DOHH2 (cell line): Measurements from ENCODE around the gene DMAC1.

ENCODE experiments used
- H3F3A ChIP-seq: fragments of 200-600 bp; sonication (generic), shearing (Covaris generic); 2 replicates; pipeline ENCODE4 v1.6.0; 2016; ENCODE audit warnings: antibody characterized with exemption, mild to moderate bottlenecking; ENCODE audit not compliant: control insufficient read depth, insufficient read depth
- H3K27ac ChIP-seq: fragments of 200-600 bp; sonication (generic); 2 replicates; pipeline ENCODE4 v1.5.1; 2014; ENCODE audit warnings: low read depth, mild to moderate bottlenecking, low read length, moderate library complexity
- H3K27me3 ChIP-seq: fragments of 200-600 bp; sonication (generic); 2 replicates; pipeline ENCODE4 v1.6.1; 2014; ENCODE audit warnings: mild to moderate bottlenecking, low read length, mixed read lengths; ENCODE audit not compliant: control insufficient read depth
- H3K36me3 ChIP-seq: fragments of 200-600 bp; sonication (generic); 2 replicates; pipeline ENCODE4 v1.6.1; 2014; ENCODE audit warnings: mild to moderate bottlenecking, low read length, moderate library complexity, mixed read lengths; ENCODE audit not compliant: control insufficient read depth
- H3K4me1 ChIP-seq: fragments of 200-600 bp; sonication (generic); 2 replicates; pipeline ENCODE4 v1.6.1; 2014; ENCODE audit warnings: mild to moderate bottlenecking, low read length, mixed read lengths; ENCODE audit not compliant: control insufficient read depth
- H3K4me2 ChIP-seq: fragments of 200-600 bp; sonication (generic); 2 replicates; pipeline ENCODE4 v1.6.0; 2014; ENCODE audit warnings: mild to moderate bottlenecking, low read length, moderate library complexity
- H3K4me3 ChIP-seq: fragments of 200-600 bp; sonication (generic); 2 replicates; pipeline ENCODE4 v1.5.1; 2014; ENCODE audit warnings: mild to moderate bottlenecking, low read length, mixed read lengths
- H3K79me2 ChIP-seq: fragments of 200-600 bp; sonication (generic); 2 replicates; pipeline ENCODE4 v1.6.1; 2014; ENCODE audit warnings: mild to moderate bottlenecking, low read length, mixed read lengths; ENCODE audit not compliant: control insufficient read depth
- H3K9me2 ChIP-seq: fragments of 200-600 bp; sonication (generic); replicated peaks from 2 replicates; pipeline ENCODE4 v1.6.1; 2014; ENCODE audit warnings: mild to moderate bottlenecking, low read length, mixed read lengths; ENCODE audit not compliant: control insufficient read depth
- H3K9me3 ChIP-seq: fragments of 200-600 bp; sonication (generic); 2 replicates; pipeline ENCODE4 v1.6.1; 2014; ENCODE audit warnings: antibody characterized with exemption, low read length, mixed read lengths; ENCODE audit not compliant: control insufficient read depth, insufficient read depth
- H4K20me1 ChIP-seq: fragments of 200-600 bp; sonication (generic); 2 replicates; pipeline ENCODE4 v1.6.0; 2014; ENCODE audit warnings: low read depth, mild to moderate bottlenecking, antibody characterized with exemption, low read length, moderate library complexity; ENCODE audit not compliant: control insufficient read depth, insufficient read depth
- CTCF ChIP-seq: fragments of 200-600 bp; sonication (generic); IDR thresholded peaks from one replicate; pipeline ENCODE4 v1.5.1; 2014; ENCODE audit warnings: antibody characterized with exemption, mild to moderate bottlenecking, low read depth, low read length; ENCODE audit not compliant: poor library complexity, severe bottlenecking
- EZH2phosphoT487 ChIP-seq: fragments of 200-600 bp; sonication (generic); IDR thresholded peaks from 2 replicates; pipeline ENCODE4 v1.6.1; 2017; ENCODE audit warnings: borderline replicate concordance, mild to moderate bottlenecking, antibody characterized with exemption, low read length, moderate library complexity, mixed read lengths

The DMAC1 gene

DNA sequence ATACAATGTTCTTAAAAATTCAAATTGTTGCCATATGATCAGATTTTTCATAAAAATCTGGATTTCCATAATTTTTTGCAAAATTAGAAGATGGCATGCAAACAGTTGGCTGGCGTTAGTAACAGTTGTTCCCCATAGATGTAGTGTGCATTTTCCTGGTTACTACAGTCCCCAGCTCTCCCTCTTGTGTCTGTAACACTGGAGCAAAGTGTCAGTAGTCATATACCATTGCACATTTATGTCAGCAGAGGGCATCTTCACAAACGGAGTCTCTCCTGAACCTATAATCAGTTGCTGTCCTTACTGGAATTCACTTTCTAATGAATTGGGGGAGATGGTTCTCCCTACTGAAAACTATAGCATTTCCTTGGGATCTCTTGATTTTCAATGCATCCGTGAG, 44.7 kb upstream of the DMAC1 start:
- Histone ChIP-seq H3K27me3 (no peaks in the 10 kb centered on the region), H3K79me2 (no peaks in the 10 kb centered on the region), H4K20me1 (no peaks in the 10 kb centered on the region), H3K9me3 (no peaks in the 10 kb centered on the region), H3K4me1 (no peaks in the 10 kb centered on the region), H3K4me3 (no peak overlapping the region), H3F3A (no peaks in the 10 kb centered on the region), H3K4me2 (no peak overlapping the region), H3K36me3 (no peaks in the 10 kb centered on the region), H3K27ac (no peak overlapping the region), H3K9me2 (no peaks in the 10 kb centered on the region)
- TF ChIP-seq CTCF (peak; percentile 62), EZH2phosphoT487 (no peak)

DNA sequence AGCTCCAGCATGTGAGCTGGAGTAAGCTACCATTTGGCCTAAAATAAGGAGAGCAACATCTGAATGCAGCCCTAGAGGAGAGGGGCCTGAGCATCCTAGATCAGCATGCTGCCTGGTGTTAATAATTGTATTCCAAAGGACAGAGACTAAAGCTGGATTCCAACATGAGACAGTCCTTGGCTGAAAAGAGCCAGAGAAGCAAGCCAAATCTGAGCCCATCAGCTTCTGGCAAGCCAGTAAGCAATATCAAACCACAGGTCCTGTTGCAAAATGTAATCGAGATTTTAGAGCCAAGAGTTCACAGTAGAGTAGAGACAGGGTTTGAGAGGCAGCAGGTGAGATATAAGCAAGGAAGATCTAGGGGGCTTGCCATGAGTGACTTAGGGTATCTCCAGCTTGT, 42.3 kb upstream of the DMAC1 start:
- H3K27ac ChIP-seq: no peak overlapping the region
- H3K79me2 ChIP-seq: no peaks in the 10 kb centered on the region
- no peak overlapping the region for H3K4me3 ChIP-seq
- H3K36me3 ChIP-seq: no peaks in the 10 kb centered on the region
- no peaks in the 10 kb centered on the region for H3K27me3 ChIP-seq
- no peaks in the 10 kb centered on the region for H3K9me3 ChIP-seq
- TF ChIP-seq EZH2phosphoT487: no peak
- no peak for TF ChIP-seq CTCF
- no peak overlapping the region for H3K4me2 ChIP-seq
- H3K9me2 ChIP-seq: no peaks in the 10 kb centered on the region
- H3F3A ChIP-seq: no peaks in the 10 kb centered on the region
- no peaks in the 10 kb centered on the region for H3K4me1 ChIP-seq
- H4K20me1 ChIP-seq: no peaks in the 10 kb centered on the region

DNA sequence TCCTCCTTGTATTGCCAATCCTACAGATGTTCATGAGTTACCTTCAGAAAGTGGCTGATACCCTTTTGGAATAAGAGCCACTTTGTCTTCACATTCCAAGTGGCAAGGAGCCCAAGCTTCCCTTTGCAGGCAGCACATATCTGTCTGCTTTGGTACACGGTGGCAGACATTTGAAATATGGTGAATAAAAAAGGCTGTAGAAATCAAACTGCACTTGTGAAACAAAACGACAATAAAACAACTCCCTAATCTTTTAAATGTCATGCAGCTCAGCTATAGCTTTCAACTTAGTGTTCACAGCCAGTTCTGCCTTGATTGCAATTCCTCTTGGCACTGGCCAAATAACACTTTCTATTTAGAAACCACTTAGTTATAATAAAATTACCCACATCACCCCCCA, 35.0 kb upstream of the DMAC1 start:
- Histone ChIP-seq H3K79me2 (no peaks in the 10 kb centered on the region), H4K20me1 (no peaks in the 10 kb centered on the region), H3K4me1 (no peaks in the 10 kb centered on the region), H3F3A (no peaks in the 10 kb centered on the region), H3K4me2 (no peak overlapping the region), H3K27me3 (no peaks in the 10 kb centered on the region), H3K9me2 (no peaks in the 10 kb centered on the region), H3K27ac (no peak overlapping the region), H3K36me3 (no peaks in the 10 kb centered on the region), H3K9me3 (no peaks in the 10 kb centered on the region), H3K4me3 (no peak overlapping the region)
- no peak for TF ChIP-seq CTCF
- TF ChIP-seq EZH2phosphoT487: no peak

DNA sequence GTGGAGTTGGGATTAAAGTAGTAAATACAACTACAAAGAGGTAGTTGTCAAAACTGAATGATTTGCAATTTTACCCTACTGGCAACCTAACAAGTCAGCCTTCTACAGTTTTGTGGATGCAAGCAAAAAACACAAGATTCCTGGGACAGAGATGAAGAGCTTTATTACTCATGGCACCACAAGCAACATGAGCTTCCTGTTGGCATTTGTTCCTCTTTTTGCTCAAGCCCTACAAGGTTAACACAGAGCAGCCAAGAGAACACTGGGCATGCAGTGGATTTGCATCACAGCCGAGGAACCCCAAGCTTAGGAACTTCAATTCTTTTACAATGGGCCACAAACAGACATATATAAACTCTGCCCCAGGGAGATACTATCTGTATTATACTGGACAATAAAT, 28.8 kb upstream of the DMAC1 start:
- Histone ChIP-seq H3F3A (no peaks in the 10 kb centered on the region), H3K27ac (no peak overlapping the region), H3K79me2 (no peaks in the 10 kb centered on the region), H3K4me3 (no peak overlapping the region), H3K4me1 (no peaks in the 10 kb centered on the region), H3K4me2 (no peak overlapping the region), H3K9me3 (no peaks in the 10 kb centered on the region), H3K9me2 (no peaks in the 10 kb centered on the region), H3K27me3 (no peaks in the 10 kb centered on the region), H4K20me1 (no peaks in the 10 kb centered on the region), H3K36me3 (no peaks in the 10 kb centered on the region)
- TF ChIP-seq CTCF: no peak
- no peak for TF ChIP-seq EZH2phosphoT487
